H1 (cell line): ENCODE results near the gene ARHGAP24. TPM values are rescaled to one million over a fixed set of nuclear protein-coding genes. Genes with fewer than 3 reads are reported as not detected.

Source experiments
- BACH1 ChIP-seq: IDR thresholded peaks from 2 replicates; pipeline ENCODE4 v1.6.1; 2012; ENCODE audit warnings: low read length, improper control_type of control experiment
- BRCA1 ChIP-seq: IDR thresholded peaks from 2 replicates; pipeline ENCODE4 v1.6.1; 2012; ENCODE audit warnings: low read depth, low read length, improper control_type of control experiment
- CBX8 ChIP-seq: fragments of 300-800, 300-1000 bp; sonication (generic); IDR thresholded peaks from 2 replicates; pipeline ENCODE4 v1.7.1; 2016; ENCODE audit warnings: low read depth, low read length, borderline replicate concordance
- CHD2 ChIP-seq: IDR thresholded peaks from 2 replicates; pipeline ENCODE4 v1.6.1; 2012; ENCODE audit warnings: low read length, improper control_type of control experiment
- MAFK ChIP-seq: IDR thresholded peaks from 2 replicates; pipeline ENCODE4 v1.6.1; 2012; ENCODE audit warnings: low read depth, mild to moderate bottlenecking, improper control_type of control experiment, low read length
- SP1 ChIP-seq: IDR thresholded peaks from 2 replicates; pipeline ENCODE4 v1.6.1; 2011; ENCODE audit warnings: low read depth, low read length
- SRF ChIP-seq: IDR thresholded peaks from 2 replicates; pipeline ENCODE4 v1.6.1; 2011; ENCODE audit warnings: mild to moderate bottlenecking, low read depth, low read length, moderate library complexity
- TAF1 ChIP-seq: IDR thresholded peaks from 2 replicates; pipeline ENCODE4 v1.6.1; 2011; ENCODE audit warnings: mild to moderate bottlenecking, low read depth, low read length
- TEAD4 ChIP-seq: IDR thresholded peaks from 2 replicates; pipeline ENCODE4 v1.6.1; 2012; ENCODE audit warnings: low read depth, low read length, inconsistent platforms, mixed read lengths
- ZNF274 ChIP-seq: IDR thresholded peaks from 2 replicates; pipeline ENCODE4 v1.7.0; 2012; ENCODE audit warnings: low read length, borderline replicate concordance; ENCODE audit errors: extremely low read depth
- polyA plus RNA-seq, 7 experiments: library from polyadenylated mRNA; depleted of rRNA in 3 of 7; stranded (reverse) in 5 of 7; unstranded in 2 of 7; fragments of >200 nt in 5 of 7; fragments of 200-250 nt in 2 of 7; gene quantifications; 1 replicate in 5 of 7; 2 replicates in 1 of 7; 4 replicates in 1 of 7; pipeline versions ENCODE4 v1.2.1 to v1.2.3, GENCODE V29; 2011 to 2013; ENCODE audit warnings: missing spikeins in 2 of 7, mixed read lengths in 2 of 7
- total RNA-seq: library from RNA; stranded (reverse); fragmentation: NEBNext Ultra II Directional; extraction: Animal tissue kit (Norgen Biotek cat#: 25700); gene quantifications from 2 replicates; pipeline ENCODE4 v1.2.1, GENCODE V29; 2021
- TF ChIP-seq, protein P1 (sequence below): fragments of 300-600 bp; sonication (generic); IDR thresholded peaks from 2 replicates; pipeline ENCODE4 v1.7.1; 2012; ENCODE audit warnings: low read length, moderate library complexity, mild to moderate bottlenecking, inconsistent platforms; ENCODE audit not compliant: insufficient replicate concordance
- TF ChIP-seq, protein P2 (sequence below): IDR thresholded peaks from 2 replicates; pipeline ENCODE4 v1.6.1; 2012; ENCODE audit warnings: low read length, inconsistent platforms

ARHGAP24 gene
- total and polyA plus RNA-seq, 2 of the 8 experiments (the other 6 are each of a cell fraction or from before 2014, with no cell fraction given) = 0.08 to 0.50 TPM

- TF ChIP-seq, protein P1, sequence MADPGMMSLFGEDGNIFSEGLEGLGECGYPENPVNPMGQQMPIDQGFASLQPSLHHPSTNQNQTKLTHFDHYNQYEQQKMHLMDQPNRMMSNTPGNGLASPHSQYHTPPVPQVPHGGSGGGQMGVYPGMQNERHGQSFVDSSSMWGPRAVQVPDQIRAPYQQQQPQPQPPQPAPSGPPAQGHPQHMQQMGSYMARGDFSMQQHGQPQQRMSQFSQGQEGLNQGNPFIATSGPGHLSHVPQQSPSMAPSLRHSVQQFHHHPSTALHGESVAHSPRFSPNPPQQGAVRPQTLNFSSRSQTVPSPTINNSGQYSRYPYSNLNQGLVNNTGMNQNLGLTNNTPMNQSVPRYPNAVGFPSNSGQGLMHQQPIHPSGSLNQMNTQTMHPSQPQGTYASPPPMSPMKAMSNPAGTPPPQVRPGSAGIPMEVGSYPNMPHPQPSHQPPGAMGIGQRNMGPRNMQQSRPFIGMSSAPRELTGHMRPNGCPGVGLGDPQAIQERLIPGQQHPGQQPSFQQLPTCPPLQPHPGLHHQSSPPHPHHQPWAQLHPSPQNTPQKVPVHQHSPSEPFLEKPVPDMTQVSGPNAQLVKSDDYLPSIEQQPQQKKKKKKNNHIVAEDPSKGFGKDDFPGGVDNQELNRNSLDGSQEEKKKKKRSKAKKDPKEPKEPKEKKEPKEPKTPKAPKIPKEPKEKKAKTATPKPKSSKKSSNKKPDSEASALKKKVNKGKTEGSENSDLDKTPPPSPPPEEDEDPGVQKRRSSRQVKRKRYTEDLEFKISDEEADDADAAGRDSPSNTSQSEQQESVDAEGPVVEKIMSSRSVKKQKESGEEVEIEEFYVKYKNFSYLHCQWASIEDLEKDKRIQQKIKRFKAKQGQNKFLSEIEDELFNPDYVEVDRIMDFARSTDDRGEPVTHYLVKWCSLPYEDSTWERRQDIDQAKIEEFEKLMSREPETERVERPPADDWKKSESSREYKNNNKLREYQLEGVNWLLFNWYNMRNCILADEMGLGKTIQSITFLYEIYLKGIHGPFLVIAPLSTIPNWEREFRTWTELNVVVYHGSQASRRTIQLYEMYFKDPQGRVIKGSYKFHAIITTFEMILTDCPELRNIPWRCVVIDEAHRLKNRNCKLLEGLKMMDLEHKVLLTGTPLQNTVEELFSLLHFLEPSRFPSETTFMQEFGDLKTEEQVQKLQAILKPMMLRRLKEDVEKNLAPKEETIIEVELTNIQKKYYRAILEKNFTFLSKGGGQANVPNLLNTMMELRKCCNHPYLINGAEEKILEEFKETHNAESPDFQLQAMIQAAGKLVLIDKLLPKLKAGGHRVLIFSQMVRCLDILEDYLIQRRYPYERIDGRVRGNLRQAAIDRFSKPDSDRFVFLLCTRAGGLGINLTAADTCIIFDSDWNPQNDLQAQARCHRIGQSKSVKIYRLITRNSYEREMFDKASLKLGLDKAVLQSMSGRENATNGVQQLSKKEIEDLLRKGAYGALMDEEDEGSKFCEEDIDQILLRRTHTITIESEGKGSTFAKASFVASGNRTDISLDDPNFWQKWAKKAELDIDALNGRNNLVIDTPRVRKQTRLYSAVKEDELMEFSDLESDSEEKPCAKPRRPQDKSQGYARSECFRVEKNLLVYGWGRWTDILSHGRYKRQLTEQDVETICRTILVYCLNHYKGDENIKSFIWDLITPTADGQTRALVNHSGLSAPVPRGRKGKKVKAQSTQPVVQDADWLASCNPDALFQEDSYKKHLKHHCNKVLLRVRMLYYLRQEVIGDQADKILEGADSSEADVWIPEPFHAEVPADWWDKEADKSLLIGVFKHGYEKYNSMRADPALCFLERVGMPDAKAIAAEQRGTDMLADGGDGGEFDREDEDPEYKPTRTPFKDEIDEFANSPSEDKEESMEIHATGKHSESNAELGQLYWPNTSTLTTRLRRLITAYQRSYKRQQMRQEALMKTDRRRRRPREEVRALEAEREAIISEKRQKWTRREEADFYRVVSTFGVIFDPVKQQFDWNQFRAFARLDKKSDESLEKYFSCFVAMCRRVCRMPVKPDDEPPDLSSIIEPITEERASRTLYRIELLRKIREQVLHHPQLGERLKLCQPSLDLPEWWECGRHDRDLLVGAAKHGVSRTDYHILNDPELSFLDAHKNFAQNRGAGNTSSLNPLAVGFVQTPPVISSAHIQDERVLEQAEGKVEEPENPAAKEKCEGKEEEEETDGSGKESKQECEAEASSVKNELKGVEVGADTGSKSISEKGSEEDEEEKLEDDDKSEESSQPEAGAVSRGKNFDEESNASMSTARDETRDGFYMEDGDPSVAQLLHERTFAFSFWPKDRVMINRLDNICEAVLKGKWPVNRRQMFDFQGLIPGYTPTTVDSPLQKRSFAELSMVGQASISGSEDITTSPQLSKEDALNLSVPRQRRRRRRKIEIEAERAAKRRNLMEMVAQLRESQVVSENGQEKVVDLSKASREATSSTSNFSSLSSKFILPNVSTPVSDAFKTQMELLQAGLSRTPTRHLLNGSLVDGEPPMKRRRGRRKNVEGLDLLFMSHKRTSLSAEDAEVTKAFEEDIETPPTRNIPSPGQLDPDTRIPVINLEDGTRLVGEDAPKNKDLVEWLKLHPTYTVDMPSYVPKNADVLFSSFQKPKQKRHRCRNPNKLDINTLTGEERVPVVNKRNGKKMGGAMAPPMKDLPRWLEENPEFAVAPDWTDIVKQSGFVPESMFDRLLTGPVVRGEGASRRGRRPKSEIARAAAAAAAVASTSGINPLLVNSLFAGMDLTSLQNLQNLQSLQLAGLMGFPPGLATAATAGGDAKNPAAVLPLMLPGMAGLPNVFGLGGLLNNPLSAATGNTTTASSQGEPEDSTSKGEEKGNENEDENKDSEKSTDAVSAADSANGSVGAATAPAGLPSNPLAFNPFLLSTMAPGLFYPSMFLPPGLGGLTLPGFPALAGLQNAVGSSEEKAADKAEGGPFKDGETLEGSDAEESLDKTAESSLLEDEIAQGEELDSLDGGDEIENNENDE = no peak
- TF ChIP-seq CBX8 (no peak), SRF (no peak), SP1 (no peak), CHD2 (no peak), MAFK (no peak), BACH1 (no peak), ZNF274 (no peak), BRCA1 (no peak), TAF1 (no peak), TEAD4 (no peak)
- TF ChIP-seq, protein P2, sequence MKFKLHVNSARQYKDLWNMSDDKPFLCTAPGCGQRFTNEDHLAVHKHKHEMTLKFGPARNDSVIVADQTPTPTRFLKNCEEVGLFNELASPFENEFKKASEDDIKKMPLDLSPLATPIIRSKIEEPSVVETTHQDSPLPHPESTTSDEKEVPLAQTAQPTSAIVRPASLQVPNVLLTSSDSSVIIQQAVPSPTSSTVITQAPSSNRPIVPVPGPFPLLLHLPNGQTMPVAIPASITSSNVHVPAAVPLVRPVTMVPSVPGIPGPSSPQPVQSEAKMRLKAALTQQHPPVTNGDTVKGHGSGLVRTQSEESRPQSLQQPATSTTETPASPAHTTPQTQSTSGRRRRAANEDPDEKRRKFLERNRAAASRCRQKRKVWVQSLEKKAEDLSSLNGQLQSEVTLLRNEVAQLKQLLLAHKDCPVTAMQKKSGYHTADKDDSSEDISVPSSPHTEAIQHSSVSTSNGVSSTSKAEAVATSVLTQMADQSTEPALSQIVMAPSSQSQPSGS = no peak
These were observed 176.0 kb downstream of the ARHGAP24 start (continued) for GRCh38 chr4:85650908-85651307.
